Neural progenitor cell (in vitro differentiated cells): ENCODE data around the gene ABAT.

Source experiments
- EZH2 ChIP-seq: fragments of 200-600 bp; sonication (generic); IDR thresholded peaks from 2 replicates; pipeline ENCODE4 v1.6.1; 2017; ENCODE audit warnings: antibody characterized with exemption, mild to moderate bottlenecking, moderate library complexity
- TF ChIP-seq, protein P1 (sequence below): fragments of 200-600 bp; sonication (generic); IDR thresholded peaks from 2 replicates; pipeline ENCODE4 v1.5.1; 2017; ENCODE audit warnings: antibody characterized with exemption, mild to moderate bottlenecking

DNA sequence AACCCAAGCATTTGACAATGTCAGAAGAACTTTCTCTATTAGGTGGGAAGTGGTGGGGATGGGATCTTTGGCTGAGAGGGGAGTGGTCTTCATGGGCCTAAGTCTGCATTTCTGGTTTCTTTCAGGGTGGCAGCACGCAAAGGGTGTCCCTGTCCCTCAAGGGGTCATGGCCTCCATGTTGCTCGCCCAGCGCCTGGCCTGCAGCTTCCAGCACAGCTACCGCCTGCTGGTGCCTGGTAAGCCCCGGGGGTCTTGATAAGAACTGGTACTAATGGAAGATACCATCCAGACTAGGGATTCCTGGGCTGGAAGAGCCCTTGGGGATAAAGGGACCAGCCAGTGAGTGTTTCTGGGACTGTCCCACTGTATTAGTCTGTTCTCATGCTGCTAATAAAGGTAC is 61.2 kb downstream of the ABAT start:
- TF ChIP-seq, protein P1, sequence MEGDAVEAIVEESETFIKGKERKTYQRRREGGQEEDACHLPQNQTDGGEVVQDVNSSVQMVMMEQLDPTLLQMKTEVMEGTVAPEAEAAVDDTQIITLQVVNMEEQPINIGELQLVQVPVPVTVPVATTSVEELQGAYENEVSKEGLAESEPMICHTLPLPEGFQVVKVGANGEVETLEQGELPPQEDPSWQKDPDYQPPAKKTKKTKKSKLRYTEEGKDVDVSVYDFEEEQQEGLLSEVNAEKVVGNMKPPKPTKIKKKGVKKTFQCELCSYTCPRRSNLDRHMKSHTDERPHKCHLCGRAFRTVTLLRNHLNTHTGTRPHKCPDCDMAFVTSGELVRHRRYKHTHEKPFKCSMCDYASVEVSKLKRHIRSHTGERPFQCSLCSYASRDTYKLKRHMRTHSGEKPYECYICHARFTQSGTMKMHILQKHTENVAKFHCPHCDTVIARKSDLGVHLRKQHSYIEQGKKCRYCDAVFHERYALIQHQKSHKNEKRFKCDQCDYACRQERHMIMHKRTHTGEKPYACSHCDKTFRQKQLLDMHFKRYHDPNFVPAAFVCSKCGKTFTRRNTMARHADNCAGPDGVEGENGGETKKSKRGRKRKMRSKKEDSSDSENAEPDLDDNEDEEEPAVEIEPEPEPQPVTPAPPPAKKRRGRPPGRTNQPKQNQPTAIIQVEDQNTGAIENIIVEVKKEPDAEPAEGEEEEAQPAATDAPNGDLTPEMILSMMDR, result no peak
- TF ChIP-seq EZH2, result no peak
